Gastroesophageal sphincter (tissue), 3 donors: Measurements from ENCODE around the gene KLHDC1.

Source experiments
- EP300 ChIP-seq: sonication (generic); formaldehyde crosslinking; IDR thresholded peaks from one replicate; pipeline ENCODE4 v1.6.1; 2017; ENCODE audit warnings: antibody characterized with exemption, mild to moderate bottlenecking
- POLR2A ChIP-seq, 2 donors: fragments of 450-650 bp; IDR thresholded peaks; one replicate each; pipeline ENCODE4 v1.6.1; 2017; ENCODE audit warnings: antibody characterized with exemption in 2 of 2, mild to moderate bottlenecking in 2 of 2, moderate library complexity in 1 of 2
- POLR2AphosphoS5 ChIP-seq: sonication (generic); formaldehyde crosslinking; IDR thresholded peaks from one replicate; pipeline ENCODE4 v1.6.1; 2017; ENCODE audit warnings: antibody characterized with exemption
- TF ChIP-seq, protein P1 (sequence below), 4 experiments: fragments of 200-600 bp in 2 of 4; fragments of 450-650 bp in 2 of 4; sonication (generic) in 1 of 4; IDR thresholded peaks; one replicate each; pipeline ENCODE4 v1.5.1; 2017 to 2019; ENCODE audit warnings: antibody characterized with exemption in 4 of 4, mild to moderate bottlenecking in 2 of 4, moderate library complexity in 2 of 4

DNA sequence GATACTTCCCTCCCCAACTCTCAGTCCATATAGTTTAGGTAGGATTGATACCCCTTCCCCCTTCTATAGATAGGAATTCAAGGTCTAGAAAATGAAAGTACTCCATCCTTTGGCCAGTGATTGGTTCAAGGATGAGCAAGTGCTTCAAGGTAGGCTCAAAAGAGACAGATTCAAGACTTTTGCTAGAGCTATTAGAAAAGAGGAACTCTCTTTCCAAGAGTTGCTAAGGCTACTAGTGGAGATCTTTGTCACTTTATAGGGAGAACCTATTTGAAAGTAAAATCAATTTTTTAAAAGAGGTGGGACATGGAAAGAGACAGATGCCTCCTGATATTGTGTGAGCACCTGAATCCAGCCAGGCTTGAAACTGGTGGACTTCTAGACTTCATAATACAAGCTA is 22.4 kb upstream of the KLHDC1 start:
- no peak for TF ChIP-seq POLR2A (IDR thresholded peaks at IDR 0.05)
- no peak for TF ChIP-seq EP300
- no peak for TF ChIP-seq POLR2AphosphoS5
- TF ChIP-seq, protein P1, sequence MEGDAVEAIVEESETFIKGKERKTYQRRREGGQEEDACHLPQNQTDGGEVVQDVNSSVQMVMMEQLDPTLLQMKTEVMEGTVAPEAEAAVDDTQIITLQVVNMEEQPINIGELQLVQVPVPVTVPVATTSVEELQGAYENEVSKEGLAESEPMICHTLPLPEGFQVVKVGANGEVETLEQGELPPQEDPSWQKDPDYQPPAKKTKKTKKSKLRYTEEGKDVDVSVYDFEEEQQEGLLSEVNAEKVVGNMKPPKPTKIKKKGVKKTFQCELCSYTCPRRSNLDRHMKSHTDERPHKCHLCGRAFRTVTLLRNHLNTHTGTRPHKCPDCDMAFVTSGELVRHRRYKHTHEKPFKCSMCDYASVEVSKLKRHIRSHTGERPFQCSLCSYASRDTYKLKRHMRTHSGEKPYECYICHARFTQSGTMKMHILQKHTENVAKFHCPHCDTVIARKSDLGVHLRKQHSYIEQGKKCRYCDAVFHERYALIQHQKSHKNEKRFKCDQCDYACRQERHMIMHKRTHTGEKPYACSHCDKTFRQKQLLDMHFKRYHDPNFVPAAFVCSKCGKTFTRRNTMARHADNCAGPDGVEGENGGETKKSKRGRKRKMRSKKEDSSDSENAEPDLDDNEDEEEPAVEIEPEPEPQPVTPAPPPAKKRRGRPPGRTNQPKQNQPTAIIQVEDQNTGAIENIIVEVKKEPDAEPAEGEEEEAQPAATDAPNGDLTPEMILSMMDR (IDR thresholded peaks at IDR 0.05), result no peak
